GM19023 (cell line): ENCODE results near the gene CHRNB4.
"Not testable (repeated sequence)": the region's sequence is repeated elsewhere in the genome, so short reads cannot be mapped to it uniquely, and the experiment has no call there.

Source experiments
- ATAC-seq: cut with Tn5 transposase; IDR thresholded peaks from one replicate; pipeline ENCODE4 v1.9.1; 2021; ENCODE audit warnings: mild to moderate bottlenecking, moderate library complexity; ENCODE audit not compliant: unreplicated experiment

CHRNB4 gene

GRCh38 chr15:78641102-78641748 lies at the start of gene CHRNB4:
TSS of gene CHRNB4 (minus strand) at chr15:78641210. CDS start at chr15:78641133, 77 bp downstream.
- ATAC-seq, result no peak

- no peak for ATAC-seq
Measured at GRCh38 chr15:78689626-78690025, 48.6 kb upstream of the CHRNB4 start.

GRCh38 chr15:78685925-78686324 lies 44.9 kb upstream of the CHRNB4 start:
- ATAC-seq, result no peak

DNA sequence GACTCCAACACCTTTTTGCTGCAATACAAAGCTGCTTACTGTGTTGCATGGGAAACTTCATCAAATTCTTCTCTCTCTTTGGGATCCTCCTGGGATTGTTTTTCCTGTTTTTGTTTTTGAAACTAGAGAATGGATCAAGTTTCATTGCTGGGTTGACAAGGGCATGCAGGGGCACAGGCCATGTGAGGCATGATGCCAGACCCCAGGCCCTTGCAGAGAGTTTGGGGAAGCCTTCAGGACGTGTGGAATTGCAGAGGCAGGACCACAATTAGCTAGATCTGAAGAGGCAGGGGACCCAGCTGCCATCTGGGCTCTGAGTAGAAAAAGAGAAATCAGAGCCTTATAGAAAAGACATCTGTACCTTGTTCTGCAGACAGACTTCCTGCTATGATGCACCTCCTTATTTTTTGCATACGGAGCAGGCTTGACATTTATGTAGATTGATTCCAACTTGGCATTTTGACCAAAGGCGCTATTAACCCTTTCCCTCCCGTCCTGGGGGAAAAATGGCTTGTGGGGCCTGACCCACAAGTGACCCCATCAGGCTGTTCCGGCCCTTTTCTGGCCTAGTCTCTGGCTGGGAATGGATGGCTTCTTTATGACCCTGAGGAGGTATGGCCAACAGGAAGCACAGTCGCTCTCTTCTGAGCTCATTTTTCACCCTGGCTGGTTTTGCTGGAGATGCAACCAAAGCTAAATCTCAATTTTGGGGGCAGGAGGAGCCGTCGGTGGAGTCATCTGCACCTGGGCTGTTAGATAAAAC lies 44.3 kb upstream of the CHRNB4 start:
- ATAC-seq, result no peak

DNA sequence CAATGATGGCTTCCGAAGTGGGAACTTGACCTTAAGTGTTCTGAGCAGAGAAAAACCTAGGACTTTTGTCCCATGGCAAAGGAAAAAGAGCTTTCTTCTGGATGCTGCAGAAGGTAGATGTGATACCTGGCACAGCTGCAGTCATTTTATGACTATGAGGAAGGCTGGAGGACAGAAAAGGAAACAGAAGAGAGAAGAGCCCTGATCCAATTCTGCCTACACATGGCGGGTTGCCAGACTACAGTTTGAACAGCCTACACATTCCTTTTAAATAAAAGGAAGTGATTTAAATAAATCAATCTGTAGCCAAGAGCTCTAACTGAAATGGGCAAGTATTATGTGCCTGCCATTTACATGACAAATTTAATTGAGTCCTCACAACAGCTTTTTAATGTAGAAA lies 43.6 kb upstream of the CHRNB4 start:
- ATAC-seq, result no peak

DNA sequence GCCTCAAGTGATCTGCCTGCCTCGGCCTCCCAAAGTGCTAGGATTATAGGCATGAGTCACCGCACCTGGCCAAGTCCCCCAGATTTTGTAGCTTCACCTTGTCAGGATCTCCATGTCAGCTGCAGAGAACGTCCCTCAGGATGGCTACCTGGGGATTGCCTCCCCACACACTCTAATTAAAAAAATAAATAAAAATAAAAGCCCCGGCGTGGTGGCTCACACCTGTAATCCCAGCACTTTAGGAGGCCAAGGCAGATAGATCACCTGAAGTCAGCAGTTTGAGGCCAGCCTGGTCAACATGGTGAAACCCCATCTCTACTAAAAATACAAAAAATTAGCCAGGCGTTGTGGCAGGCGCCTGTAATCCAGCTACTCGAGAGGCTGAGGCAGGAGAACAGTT lies 42.6 kb upstream of the CHRNB4 start:
- ATAC-seq, result not testable (repeated sequence)

DNA sequence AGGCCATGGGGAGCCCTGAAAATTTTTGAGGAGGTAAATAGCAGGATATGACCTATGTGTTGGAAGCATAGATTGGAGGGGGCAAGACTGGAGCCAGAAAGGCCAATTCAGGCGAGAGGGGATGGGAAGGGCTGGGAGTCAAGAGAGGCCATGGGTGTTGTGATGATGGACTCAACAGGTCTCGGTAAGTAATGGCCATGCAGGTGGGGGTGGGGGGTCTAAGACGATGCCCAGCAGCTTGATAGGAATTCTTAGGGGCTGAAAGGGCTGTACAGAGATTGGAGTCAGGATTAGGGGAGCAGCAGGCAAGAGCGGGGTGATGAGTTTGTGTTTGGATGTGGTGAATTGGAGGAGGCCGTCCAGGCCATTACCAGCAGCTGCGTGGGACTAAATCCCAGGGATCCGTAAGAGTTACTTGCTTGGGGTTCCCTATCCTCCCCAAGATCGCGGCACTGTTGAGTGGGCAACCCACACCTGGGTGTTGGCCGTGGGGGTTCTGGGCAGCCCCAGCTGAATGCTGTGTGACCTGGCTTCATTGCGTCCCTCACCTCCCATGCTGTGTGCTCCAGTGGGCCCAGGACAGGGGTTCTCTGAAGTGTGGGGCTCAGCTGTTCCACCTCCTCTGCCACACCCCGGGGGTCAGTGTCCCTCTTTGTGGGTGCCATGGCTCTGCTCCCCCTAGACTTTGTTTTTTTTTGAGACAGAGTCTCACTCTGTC lies 41.8 kb upstream of the CHRNB4 start:
- ATAC-seq, result no peak

- ATAC-seq, result no peak
Measured at GRCh38 chr15:78682004-78682651, 41.1 kb upstream of the CHRNB4 start.

- ATAC-seq, result no peak
Measured at GRCh38 chr15:78681281-78682003, 40.4 kb upstream of the CHRNB4 start.

- ATAC-seq, result no peak
Measured at GRCh38 chr15:78680431-78681075, 39.5 kb upstream of the CHRNB4 start.

- ATAC-seq, result no peak
Measured at GRCh38 chr15:78679089-78679511, 38.1 kb upstream of the CHRNB4 start.

DNA sequence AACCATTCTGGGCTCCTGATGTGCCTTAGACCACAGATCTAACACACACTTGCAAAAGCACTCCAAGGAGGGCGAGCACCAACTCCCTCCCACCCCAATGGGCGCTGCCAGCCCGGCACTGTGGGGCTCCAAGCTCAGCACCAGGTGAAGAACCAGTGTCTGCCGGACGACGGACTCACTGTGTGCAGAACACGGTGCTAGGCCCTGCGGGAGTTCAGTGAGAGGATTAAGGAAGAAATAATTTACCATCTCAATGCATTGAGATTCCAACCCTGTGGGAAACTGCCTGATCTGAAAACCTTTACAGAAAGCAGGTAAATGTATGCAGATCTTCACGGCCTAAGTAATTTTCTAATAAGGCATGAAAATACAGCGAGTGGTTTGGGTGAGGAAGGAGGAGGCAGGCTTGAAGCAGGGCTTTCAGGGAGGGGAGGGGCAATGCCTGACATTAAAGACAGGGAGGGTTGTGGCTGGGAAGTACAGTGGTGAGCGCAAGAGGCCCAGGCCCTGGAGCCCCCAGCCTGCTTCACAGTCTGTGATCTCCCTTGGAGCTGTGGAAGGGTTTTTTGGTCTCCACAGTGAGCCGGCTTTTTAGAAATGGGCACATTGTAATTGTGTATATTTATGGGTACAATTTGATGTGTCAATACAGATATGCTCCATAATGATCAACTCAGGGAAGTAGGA lies 35.6 kb upstream of the CHRNB4 start:
- ATAC-seq, result no peak

- no peak for ATAC-seq
Measured at GRCh38 chr15:78675617-78676360, 34.8 kb upstream of the CHRNB4 start.

DNA sequence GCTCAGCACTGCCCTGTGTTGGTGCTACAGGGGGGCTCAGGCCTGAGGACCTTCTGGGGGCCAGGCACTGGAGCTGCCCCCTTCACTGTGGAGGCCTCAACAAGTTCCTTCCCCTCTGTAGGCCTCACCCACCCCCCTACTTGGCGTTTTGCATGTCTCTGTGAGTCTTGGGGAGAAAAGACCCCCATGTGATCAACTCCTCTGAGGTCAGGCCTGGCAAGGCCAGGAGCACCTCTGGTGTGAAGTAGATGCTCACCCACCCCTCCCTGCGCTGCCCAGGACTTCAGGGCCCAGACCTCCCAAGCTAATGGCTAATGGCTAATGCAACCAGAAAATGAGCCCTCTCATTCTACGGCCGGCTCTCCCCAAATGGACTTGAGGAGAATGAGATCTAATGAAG lies 34.2 kb upstream of the CHRNB4 start:
- ATAC-seq, result no peak

GRCh38 chr15:78673917-78674444 lies 33.0 kb upstream of the CHRNB4 start:
- no peak for ATAC-seq

DNA sequence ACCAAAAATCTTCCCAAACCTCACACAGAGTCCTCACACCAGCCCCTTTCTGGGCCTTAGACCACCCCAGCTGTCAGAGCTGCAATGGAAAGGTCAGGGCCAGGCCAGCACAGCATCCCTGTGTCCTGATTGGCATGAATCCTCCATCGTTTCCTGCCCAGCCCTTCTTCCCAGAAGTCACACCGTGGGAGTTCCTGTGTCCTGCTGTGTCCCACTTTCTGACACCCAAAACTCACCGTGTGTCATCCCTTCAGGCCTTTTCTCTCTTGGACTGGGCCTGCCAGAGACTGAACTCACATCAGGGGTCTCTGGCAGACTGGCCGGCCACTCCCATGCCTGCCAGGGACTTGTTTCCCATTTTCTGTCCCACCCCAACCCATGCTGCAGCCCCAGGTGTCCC lies 32.5 kb upstream of the CHRNB4 start:
- no peak for ATAC-seq

DNA sequence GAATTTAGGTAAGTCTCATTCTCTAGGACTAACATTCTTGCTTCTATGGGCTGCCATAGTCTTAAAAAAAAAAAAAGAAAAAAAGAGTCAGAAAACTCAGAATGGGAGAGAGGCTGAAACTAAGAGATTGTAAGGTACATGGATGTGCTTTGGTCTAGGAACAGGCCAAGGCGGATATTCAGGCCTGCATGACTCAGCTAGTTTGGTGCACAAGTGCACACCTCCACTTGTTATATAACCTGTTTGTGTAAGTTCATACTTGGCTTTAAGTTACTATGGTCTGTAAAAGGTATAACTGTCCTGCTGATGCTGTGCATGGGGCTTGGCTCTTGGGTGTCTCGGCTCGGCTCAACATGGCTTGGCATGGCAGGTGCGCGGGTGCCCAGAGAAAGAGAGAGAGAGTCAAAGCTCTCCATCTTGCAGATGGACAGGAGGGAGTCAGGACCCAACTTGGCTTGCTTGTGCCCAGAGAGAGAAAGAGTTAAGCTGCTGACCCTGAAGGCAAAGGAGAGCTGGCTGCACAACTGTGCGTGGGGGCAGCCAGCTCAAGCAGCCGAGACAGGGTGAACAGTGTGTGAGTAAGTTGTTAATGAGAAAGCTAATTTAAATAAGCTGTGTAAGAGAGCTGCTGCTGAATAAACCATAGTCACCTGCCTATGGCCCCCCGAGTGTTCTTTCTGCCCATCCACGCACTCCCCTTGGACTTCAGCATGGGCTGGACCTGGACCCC lies 31.4 kb upstream of the CHRNB4 start:
- no peak for ATAC-seq

DNA sequence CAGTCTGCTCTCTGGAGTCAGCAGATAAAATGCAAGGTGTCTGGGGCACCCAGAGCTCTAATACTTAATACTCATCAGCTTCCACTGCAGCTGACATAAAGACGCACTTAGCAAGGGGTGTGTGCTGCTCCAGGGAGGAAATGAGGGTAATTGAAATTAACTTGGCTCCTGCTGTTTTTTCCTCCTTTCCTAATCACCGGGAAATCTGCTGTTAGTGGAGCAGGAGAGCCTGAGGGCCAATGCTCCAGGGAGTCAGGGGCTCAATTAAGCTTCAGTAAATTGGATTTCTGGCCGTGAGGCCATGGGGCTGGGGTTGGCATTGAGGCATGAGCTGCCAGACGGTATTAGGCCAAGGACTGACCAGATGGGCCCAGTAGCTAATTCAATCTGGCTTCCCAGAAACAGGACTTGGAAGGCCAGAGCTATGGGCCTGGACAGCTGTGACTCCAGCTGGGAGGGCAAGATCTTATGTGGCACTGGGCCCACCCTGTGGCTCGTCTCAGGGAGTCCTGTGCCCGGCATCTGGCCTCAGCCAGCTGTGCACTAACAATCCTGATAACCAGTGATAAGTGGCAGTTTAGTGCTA lies 30.7 kb upstream of the CHRNB4 start:
- no peak for ATAC-seq
